PC-9 (cell line): ENCODE measurements around the gene CKAP2L.

Experiments used
- CTCF ChIP-seq: fragments of 200-600 bp; sonication (generic); conservative IDR thresholded peaks from 2 replicates; pipeline ENCODE4 v1.6.1; 2017; ENCODE audit warnings: mixed run types, antibody characterized with exemption, mild to moderate bottlenecking, moderate library complexity
- EZH2 ChIP-seq: fragments of 200-600 bp; sonication (generic); IDR thresholded peaks from 2 replicates; pipeline ENCODE4 v1.8.0; 2017; ENCODE audit warnings: antibody characterized with exemption, low read depth

- TF ChIP-seq CTCF (no peak), EZH2 (no peak)
Measured at GRCh38 chr2:112688086-112688880, 76.1 kb downstream of the CKAP2L start.
